Fibroblast of villous mesenchyme (primary cell): ENCODE data around the gene CCR9. TPM values are rescaled to one million over a fixed set of nuclear protein-coding genes. Genes with fewer than 3 reads are reported as not detected.

Experiments used
- DNase-seq: peaks from one replicate; pipeline ENCODE4 v3.0.0-alpha.2; 2010; ENCODE audit warnings: low read depth
- H3K4me3 ChIP-seq: 2 replicates; pipeline ENCODE4 v1.5.1; 2011; ENCODE audit warnings: low read depth, mild to moderate bottlenecking, low read length
- CTCF ChIP-seq: IDR thresholded peaks from 2 replicates; pipeline ENCODE4 v1.5.1; 2012; ENCODE audit warnings: low read depth, mild to moderate bottlenecking, low read length; ENCODE audit not compliant: insufficient read depth
- total RNA-seq: library from RNA; depleted of rRNA; stranded (reverse); fragments of >200 nt; gene quantifications from 2 replicates; pipeline ENCODE4 v1.2.3, GENCODE V29; 2012

The CCR9 gene
- total RNA-seq, 1 donor, result not detected

GRCh38 chr3:45922950-45923590, 36.7 kb downstream of the CCR9 start:
- TF ChIP-seq CTCF, result no peak
- no peak overlapping the region for H3K4me3 ChIP-seq
- no peak for DNase-seq

DNA sequence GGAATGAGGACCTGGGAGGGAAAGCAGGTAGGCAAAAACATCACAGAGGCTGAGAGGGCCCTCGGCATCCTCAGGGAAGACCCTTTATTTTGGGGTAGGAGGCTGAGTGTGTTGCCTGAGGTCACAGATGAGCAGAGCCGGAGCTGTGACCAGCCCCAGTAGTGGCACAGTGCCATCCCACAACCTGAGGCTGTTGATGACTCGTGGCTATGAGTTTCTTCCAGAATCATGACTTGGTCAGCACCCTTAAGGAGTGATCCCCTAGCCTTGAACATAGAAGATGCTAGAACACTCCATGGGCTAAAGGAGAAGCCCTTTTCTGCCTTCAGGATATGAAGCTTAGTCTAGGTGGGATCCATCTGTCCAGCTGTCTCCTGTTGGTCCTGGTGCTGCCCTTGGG, 37.4 kb downstream of the CCR9 start:
- no peak for TF ChIP-seq CTCF
- H3K4me3 ChIP-seq, result no peak overlapping the region
- peak; percentile 15 for DNase-seq

- DNase-seq, result no peak
- no peak for TF ChIP-seq CTCF
- no peak overlapping the region for H3K4me3 ChIP-seq
Measured at GRCh38 chr3:45927881-45928280, 41.5 kb downstream of the CCR9 start.

GRCh38 chr3:45929042-45929679, 42.8 kb downstream of the CCR9 start:
- peak; percentile 89 for TF ChIP-seq CTCF
- no peak overlapping the region for H3K4me3 ChIP-seq
- peak; percentile 30 for DNase-seq

DNA sequence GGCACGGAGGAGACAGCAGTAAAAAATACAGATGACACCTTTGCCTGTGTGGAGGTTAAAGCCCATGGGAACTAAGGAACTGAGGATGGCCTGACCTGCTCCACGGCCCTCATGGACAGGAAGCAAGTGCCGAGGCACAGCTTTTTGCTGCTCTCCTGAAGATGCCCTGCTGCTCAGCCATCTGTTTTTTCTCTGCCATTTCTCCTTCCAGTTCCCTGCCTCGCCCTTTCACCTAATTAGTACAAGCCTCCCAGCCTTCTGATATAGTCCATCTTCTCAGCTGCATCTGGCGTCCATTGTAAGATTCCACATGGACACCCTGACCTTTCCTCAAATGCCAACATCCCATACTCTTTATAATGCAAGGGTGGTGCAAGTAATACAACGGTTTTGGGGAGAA, 45.2 kb downstream of the CCR9 start:
- H3K4me3 ChIP-seq, result no peak overlapping the region
- TF ChIP-seq CTCF, result no peak
- no peak for DNase-seq

DNA sequence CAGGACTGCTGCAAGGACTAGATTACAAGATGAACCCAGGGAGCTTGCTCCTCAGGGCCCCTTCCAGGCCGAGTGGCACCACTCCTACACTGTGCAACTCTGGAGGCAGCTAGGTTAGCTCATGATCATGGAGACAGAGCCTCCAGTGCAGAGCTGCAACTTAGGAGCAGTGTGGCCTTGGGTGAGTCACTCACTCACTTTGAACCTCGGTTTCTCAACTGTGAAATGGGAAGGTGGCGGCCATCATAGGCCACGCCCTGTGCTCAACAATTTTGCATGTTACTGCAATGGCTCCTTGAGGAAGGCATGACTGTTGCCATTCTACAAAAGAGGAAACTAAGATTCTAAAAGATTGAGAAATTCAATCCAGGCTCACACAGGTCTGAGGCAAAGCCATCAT, 45.8 kb downstream of the CCR9 start:
- no peak overlapping the region for H3K4me3 ChIP-seq
- TF ChIP-seq CTCF, result no peak
- no peak for DNase-seq
